GM21381 (cell line): ENCODE results near the gene SEPTIN7.
"Not testable (repeated sequence)": the region's sequence is repeated elsewhere in the genome, so short reads cannot be mapped to it uniquely, and the experiment has no call there.

Experiments
- ATAC-seq: cut with Tn5 transposase; IDR thresholded peaks from one replicate; pipeline ENCODE4 v1.9.1; 2021; ENCODE audit warnings: mild to moderate bottlenecking, moderate library complexity; ENCODE audit not compliant: unreplicated experiment

The SEPTIN7 gene

DNA sequence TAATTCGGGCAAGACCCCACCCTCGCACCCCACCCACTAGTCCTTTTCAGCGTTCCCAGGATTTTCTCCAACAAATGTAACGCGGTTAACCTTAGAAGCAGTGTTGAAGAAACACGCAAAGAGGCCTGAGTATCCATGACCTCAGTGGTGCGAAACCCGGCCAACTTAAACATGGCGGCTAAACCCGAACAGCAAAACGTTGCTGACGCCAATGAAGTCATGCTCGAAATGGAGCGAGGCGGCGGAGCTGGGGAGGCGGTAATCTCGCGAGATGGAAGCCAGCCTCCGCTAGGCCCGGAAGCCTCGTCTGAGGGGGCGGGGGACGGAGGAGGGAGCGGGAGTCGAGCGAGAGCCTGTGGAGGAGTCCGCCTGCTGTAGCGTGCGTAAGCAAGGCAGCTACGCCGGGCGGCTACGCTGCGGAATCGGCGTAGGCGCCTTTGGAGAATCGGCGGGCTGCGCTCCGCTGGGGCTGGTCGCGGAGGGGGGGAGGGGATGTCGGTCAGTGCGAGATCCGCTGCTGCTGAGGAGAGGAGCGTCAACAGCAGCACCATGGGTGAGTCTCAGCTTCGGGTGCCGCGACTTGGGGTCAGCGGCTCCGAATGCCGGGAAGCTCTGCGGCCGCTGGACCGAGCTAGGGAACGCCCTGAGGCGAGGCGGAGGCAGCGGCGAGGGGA lies at the start of gene SEPTIN7:
SEPTIN7 (plus strand) TSS at position 340 of the 674 bp plus-strand sequence; CDS start at position 493, 153 bp downstream.
- ATAC-seq, result peak; percentile 87

DNA sequence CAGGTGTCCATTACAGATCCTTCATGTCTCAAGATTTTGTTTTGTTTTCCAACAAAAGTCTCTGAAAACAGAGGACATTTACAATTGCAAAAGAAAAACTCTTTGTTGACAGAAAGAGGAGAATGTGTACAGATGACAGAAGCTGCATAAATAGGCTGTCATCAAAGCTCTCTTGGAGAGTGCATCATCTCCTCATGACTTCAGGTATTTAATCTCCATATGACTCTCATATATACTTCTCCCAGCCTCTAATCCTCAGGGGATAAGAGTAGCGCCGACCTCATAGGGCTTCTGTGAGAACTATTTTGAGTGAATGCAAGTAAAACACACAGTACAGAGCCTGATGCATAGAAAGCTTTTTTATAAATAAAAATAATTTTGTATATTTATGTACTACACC lies 48.1 kb upstream of the SEPTIN7 start:
- ATAC-seq, result no peak

DNA sequence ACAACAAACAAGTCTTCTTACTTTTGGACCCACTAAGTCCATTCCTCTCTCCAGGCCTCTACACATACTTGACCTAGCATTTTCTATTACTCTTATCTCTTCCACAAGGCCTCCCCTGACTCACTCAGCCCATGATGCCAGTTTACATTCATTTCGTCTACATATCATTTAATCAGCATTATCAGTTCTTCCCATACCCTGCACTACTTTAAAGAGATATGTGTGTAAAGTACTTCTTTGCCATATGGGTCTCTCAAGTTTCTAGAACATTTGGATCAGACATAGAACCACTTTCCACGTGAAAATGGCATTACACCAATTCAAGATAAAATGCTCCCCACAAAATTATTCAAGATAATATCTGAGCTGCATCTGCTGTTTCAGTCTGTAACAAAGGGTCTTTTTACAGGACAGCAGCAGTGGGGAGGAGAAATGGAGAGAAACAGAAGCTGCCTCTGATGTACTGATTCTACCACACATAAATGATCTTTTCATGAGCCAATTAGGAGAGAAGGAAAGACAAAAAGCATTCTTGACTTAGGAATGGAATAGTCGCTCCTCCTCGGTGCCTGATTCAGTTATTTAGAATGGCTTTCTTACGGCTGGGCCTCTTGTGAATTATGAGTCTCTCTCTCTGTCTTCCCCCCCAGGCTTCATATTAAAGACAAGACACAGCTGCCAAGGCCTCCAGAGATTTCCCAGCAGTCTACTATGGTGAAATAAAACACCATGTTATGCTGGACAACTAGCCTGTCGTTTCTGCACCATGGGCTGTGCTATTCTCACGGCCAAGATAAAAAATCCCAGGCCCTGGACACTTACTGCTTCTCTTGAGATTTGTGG lies 46.9 kb upstream of the SEPTIN7 start:
- no peak for ATAC-seq

DNA sequence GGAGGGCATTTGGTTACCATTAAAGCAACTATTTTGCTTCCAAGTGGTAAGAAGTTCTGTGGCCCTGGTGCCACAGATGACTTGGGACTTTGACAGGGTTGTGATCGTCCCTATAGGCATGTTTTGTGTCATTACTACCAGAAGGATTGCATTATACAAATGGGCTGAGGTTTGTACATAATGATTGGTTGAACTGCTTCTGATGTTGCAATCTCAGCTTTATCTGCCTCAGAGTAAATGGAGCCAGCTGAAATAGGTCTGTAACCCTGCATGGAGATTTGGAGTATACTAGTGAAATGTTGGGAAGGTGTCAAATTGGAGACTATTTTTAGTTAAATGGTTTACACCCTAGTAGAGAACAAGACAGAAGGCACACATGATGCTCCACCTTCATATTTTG lies 46.1 kb upstream of the SEPTIN7 start:
- no peak for ATAC-seq

DNA sequence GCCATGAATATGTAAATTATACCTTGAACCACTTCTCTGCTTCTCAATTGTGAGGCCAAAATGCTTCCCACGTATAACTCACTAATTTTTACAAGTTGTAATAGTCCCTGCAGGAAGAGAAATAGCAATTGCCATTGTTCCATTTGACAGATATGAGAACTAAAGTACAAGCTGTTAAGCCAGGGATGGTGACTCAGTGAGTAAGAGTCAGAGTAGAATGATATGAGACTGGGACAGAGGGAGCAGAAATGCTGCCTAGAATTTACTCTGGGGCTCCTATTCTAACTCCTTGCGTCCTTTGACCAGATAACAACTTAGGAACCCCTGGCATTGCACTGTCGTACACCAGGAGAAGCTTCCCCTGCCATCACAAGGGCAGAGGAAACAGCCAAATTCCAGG lies 45.1 kb upstream of the SEPTIN7 start:
- no peak for ATAC-seq

DNA sequence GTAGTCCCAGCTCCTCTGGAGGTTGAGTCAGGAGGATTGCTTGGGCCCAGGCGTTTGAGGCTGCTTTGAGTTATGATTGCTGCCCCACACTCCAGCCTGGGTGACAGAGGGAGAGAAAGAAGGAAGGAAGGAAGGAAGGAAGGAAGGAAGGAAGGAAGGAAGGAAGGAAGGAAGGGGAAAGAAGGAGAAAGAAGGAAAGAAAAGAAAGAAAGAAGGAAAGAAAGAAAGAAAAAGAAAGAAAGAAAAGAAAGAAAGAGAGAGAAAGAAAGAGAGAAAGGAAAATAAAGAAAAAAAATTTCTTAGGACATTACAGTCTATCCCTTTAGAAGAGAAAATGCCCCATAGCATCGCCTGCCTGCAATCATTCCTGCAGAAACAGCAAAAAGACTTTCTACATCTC lies 44.4 kb upstream of the SEPTIN7 start:
- not testable (repeated sequence) for ATAC-seq

DNA sequence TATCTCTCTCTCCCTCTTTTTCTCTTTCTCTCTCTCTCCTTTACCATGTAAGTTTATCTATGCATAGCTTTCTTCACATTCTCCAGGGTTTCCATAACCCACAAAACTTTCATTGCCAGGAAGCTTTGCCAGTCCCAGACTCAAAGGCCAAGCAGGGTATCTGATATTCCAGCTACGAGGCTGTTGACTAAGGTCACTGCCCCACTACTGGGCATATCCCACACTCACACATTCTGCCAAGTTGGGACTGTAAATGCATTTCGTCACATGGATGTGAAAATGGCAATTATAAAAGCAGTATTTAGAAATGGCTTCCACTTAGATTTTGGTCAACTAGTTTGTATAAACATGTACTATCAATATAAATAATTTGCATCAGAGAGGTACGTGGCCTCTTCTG lies 43.3 kb upstream of the SEPTIN7 start:
- no peak for ATAC-seq

DNA sequence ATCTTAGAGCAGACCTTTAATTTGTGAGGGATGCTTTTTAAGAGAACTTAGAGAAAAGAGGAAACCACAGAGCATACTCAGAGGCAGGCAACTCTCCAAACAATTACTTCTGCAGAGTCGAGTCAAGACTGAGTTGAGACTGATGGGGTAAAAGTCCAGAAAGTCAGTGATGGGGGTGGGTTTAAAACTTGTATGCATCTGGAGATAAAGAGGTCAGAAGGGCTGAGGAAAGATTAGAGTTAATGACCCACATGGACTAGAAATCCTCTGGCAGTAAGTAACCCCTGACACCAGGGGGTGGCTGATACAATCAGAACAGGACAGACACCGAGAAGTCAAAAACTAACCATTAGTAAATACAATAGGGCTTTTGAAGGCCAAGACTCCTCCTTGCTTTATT lies 42.4 kb upstream of the SEPTIN7 start:
- ATAC-seq, result no peak

DNA sequence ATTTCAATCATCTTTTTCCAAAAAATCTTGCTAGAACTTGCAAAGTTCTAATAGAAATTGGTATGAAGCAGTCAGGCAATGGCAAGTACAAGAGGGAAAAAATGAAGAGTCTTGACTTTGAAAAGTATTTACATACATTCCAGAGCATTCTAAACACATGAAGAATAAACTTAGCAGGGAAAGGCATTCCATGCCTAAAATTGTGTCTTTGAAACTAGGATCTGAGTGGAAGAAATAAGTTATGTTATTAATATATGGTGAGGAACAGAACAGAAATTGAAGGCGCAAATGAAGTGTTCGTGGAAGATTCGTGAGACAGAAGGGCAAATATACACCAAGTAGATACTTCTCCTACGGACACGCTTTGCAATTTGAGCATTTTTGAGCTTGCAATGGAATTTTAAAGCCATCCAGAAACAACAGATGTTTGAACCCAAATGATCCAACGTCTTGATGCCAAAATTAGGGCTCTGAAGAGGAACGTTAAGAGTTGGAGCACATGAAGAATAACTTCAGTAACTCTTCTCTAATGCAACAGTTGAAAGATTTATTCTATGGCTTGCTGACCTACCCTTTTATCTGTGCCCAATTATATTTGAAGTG lies 40.6 kb upstream of the SEPTIN7 start:
- no peak for ATAC-seq

DNA sequence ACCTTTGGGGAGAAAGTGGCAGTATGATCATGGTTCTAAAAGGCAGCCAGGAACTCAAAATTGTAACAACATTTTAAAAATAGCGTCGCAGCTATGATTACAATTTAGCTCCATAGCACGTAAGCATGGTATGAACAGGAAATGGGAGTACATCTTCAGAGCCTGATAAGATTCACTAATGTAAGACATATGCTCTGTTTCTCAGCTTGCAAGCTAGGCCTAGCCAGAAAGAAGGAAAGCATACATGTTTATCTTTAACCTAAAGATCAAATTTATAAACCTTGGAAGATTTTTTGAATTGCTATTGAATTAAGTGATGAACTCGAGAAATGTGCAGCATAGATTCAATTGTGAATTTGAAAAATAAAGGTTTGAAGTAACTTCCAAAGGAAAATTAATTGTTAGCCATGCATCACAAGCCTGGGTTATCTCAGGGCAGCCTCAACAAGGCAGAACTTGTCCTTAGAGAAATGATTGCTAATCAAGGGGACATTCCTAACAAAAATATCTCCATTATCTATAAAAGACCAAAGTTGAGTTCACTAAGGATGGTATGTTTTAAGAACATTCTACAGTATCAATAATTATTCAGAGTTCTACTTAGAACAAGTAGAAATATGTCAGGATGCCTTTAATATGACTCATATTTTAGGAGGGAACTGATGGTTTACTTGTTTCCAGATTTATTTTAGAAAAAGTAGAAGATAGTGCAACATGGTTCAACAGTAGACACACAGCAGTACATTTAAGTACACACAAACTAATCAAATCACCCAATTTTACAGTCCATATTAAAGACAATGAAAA lies 38.8 kb upstream of the SEPTIN7 start:
- ATAC-seq, result no peak

DNA sequence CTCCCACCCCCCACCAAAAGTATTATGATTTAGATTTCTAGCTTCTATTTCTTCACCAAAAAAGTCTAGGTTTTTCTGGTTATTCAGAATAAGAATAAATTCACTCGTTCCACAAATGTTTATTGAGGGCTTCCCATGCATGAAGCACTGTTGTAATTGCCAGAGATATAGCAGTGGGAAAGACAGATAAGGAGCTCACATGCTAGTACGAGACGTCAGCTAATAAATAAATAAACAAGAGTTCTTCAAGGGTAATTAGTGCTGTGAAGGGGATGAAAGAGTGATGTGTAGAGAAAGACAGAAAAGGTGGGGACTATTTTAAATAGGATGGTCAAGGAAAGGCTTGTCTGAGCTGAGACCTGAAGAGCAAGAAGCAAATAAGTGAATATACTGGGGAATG lies 38.1 kb upstream of the SEPTIN7 start:
- no peak for ATAC-seq

DNA sequence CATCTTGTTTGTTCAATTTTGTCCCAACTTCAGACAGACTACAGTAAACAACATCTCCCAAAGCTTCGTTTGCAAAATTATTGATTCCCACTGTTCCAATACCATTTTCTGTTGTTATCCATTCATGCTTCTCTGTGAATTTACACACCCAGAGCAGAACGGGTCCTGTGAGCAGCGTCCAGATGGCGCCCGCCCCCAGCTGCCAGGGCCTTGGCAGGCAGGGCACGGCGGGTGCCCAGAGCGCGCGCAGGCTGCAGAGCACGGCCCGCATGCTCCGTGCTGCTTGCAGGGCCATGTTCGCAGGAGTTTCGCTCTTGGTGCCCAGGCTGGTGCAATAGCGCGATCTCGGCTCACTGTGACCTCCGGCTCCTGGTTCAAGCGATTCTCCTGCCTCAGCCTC lies 32.5 kb upstream of the SEPTIN7 start:
- ATAC-seq, result no peak

DNA sequence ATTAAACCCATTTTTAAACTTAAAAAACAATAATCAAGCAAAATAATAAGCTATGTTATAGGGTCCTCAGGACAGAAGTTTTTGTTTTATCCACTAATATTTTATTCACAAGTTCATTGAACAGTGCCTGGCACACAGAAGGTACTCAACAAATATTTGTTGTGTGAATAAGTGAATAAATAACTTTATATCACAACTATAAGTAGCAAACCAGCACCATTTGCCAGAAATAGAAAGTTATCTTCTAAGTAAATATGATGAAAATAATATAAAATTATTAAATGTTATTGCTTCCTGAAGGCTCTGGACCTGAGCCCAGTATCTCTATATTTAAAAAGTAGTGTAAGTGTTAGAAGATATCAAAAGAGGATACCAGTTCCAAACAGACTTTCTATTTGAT lies 29.1 kb upstream of the SEPTIN7 start:
- ATAC-seq, result no peak

DNA sequence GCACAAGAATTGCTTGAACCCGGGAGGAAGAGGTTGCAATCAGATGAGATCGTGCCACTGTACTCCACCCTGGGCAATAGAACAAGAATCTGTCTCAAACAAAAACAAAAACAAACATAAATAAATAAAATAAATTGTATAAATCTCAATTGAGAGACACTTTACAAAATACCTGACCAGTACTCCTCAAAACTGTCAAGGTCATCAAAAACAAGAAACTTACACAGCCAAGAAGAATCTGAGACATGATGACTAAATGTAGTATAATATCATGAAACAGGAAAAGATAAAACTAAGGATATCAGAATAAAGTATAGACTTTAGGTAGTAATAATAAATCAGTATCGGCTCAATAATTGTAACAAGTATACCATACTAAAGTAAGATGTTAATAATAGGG lies 26.9 kb upstream of the SEPTIN7 start:
- ATAC-seq, result no peak

DNA sequence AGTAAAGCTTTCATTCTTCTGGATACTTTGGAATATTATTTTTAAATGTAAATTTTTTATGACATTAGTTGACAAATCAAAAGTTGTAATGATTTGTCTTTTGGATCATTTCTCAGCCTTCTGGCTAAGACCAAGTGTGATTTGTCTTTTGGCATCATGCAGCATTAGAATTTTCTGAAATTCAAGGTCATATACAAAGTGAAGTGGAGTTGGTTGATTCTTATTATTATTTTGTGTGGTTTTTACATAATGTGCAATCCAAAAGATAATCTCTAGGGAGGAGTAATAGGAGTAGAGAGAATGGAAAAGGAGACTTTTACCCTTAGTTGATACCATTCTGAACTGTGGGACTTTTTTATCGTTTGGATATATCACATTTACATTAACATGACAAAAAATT lies 24.2 kb upstream of the SEPTIN7 start:
- ATAC-seq, result no peak

DNA sequence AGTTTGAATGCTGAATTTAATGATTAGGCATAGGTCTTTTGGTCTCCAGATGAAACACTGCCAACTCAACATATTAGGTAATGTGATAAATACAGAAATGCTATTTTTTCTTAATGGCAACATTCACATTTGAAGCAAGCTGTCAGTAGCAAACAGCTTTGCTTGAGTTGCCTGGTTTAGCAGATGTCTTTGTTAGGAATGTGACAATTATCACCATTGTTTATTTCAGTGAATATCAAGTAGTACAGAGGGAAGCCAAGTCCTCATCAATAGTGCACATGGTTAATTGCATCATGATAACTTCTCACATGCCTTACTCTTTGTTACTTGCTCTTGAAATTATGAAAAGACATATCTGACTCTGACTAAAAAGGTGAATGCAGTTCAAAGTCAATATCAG lies 23.7 kb upstream of the SEPTIN7 start:
- no peak for ATAC-seq

DNA sequence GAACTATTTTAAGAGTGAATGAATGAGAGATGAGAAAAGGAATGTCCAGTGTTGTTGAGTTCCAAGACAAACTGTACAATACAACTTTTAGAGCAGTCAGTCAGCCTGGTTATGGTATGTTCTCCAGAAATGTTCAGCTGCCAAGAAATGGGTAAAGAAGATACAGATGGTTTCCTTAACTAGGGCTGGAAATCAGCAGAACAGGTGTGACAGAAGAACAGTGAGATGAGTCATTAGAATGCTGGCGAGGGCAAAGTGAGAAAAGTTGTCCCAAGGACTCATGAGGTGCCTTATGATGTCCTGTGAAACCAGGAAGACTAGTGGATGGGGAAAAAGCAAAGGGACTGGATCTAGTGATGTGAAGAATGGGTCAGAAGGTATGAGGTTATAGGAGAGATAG lies 20.8 kb upstream of the SEPTIN7 start:
- ATAC-seq, result no peak

DNA sequence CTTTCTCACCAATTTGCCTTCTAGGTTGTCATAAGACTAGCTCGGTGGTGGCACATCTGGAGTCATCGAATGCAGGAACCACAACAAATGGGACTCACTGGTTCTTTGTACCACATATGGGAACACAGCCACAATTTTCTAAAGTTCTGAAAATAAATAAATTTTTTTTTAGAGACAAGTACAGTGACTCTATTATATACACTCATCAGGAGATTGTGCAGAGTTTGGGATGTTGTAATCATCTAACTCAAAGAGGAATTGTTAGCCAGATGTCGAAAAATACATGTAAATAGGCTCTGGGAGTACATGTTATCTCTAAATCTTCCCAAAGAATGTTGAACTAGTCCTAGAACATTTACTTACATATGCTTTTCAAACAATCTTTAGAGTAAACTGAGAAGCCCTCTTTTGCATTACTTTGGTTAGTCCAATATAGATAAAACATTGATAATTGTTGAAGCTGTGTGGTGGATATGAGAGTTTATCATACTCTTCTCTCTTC lies 19.6 kb upstream of the SEPTIN7 start:
- ATAC-seq, result no peak

DNA sequence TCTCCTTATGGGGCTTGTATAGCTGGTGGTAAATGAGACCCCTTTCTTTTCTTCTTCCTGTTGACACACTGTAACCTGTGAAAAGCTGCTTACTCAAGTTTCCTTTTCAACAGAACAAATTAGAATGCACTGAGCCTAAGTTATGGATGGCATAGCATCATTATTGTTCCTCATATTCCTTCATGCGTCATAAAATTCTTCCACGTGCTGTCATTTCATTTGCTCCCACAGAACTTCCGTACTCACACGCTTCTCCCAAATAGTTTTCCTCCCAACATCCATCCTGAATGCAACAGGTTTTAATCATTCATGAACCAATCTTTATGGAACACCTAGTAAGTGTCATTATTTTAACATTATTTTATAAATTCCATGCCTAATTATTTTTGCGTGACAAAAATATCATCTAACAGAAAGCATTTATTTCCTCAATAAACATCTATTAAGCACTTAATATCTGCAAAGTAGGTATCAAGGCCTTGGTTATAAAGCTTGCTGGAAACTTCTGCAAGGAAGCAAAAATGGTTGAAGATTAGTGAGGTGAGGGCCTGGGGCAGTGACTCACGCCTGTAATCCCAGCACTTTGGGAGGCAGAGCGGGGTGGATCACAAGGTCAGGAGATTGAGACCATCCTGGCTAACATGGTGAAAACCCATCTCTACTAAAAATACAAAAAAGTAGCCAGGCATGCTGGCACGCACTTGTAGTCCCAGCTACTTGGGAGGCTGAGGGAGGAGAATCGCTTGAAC lies 18.9 kb upstream of the SEPTIN7 start:
- ATAC-seq, result no peak

DNA sequence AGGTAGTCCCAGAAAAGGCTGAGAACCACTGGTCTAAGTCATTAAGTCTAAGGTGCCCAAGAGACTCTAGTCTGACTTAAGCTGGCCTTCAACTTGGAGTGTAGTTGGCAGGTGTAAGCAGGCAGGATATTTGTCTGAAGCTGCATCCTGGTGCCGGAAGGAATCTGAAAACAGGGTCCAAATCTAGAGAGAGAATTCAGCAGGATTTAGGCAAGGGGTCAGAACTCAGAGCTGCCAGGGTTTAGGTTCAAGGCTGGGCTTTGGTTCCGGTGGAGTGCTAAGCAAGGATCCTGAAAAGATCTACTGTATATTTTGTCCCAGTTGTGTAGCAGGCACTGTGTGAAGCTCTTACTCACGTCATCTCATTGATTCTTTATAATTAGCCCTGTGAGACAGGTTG lies 16.5 kb upstream of the SEPTIN7 start:
- no peak for ATAC-seq
